ENCODE data around the gene RWDD3. TPM values are rescaled to one million over a fixed set of nuclear protein-coding genes. Genes with fewer than 3 reads are reported as not detected.

The RWDD3 gene
- total RNA-seq, 1 donor from 2014 or later = 11.6 TPM

DNA sequence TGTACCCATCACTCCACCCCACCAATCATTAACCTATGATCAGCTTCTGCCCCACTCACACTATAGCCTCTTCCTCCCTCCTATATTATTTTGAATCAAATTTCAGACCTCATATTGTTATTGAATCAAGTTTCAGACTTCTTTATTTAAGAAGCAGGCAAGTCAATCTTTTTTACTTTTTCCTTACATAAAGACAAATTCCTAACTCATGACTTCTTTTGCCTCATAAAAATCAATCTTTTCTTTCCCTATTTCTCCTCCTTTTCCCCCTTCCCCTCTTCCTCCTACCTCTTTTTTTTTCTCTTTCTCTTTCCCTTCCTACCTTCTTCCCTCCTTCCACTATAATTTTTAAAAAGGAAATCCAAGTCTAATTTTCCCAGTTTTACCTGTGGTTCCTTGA lies 4.3 kb upstream of the RWDD3 start:
- no peak for DNase-seq (ENCODE audit: low read depth in 2 of 2)

DNA sequence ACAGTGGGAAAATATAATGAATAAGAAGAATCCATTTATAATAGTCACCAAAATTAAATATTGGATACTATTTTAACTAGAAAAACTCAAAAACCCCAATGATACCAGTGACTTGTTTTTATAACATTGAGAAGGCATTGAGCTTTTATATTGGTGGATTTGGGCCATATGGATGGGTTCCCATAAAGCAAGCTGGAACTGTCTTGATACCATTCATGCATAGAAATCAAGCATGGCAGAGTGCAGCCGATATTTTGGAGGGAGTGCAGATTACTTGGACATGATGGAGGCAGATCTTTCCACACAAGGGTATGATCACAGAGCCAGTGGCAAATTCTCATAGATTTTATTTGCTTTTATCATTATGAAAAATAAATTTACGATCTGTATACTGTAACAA lies 3.8 kb upstream of the RWDD3 start:
- no peak for DNase-seq (ENCODE audit: low read depth in 2 of 2)

DNA sequence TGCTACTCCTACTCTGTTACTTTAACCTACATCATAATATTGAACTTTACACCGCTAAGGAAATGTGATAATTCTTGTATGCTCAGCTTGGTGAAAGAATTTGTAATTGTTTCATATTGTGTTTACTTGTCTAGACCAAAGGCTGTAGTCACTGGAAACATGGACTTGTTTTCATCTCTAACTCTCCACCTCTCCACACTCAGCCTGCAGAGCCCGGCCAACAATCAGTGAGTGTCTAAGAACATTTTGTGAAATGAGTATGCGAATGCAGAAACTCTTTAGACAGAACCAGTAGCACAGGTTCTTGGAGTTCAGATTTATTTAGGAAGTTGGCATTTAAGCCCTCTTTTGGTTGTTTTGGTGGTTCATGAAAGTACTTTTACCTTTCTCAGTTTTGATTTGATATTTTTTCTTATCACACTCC lies 3.2 kb upstream of the RWDD3 start:
- no peak for DNase-seq (ENCODE audit: low read depth in 2 of 2)

- DNase-seq (ENCODE audit: low read depth in 2 of 2) = no peak
Measured at GRCh38 chr1:95232646-95233318, 1.2 kb upstream of the RWDD3 start.

DNA sequence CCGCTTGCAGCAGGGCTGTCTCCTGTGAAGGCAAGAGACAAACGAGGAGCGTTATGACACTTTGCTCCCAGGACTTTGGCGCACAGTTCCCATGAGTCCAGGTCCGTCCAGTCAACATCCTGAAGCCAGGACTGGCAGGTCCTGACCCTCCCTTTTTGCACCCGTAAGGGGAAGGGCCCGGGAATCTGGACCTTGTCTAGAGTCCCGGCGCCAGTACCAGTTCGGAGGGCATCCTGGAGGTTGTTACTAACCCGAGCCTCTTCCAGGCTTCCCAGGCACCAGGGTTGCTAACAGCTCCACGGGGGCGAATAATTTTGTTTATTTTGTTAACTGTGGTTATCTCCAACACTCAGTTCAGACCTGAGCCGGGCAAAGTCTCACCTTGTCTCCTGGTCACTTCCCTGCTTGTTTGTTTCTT lies 682 bp upstream of the RWDD3 start:
- peak in 1 of 2 donors; percentile 9 for DNase-seq (ENCODE audit: low read depth in 2 of 2)

GRCh38 chr1:95236784-95237575 lies 3.0 kb downstream of the RWDD3 start:
- no peak for DNase-seq (ENCODE audit: low read depth in 2 of 2)

- DNase-seq (ENCODE audit: low read depth in 2 of 2) = no peak
Measured at GRCh38 chr1:95237981-95238703, 4.1 kb downstream of the RWDD3 start.

GRCh38 chr1:95245029-95245428 lies 11.0 kb downstream of the RWDD3 start:
- no peak for DNase-seq (ENCODE audit: low read depth in 2 of 2)

DNA sequence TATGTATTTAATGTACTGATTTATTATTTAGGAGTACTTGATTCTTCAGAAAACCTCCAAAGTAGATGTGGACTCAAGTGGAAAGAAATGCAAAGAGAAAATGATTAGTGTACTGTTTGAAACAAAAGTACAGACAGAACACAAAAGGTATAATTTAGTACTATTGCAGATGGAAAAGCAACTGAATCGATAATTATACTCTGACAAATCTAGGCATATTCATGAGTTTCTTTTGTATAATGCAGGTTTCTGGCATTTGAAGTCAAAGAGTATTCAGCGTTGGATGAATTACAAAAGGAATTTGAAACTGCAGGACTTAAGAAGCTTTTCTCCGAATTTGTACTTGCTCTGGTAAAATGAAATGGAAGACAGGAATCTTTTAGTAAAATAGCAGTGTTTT lies 12.5 kb downstream of the RWDD3 start:
- no peak for DNase-seq (ENCODE audit: low read depth in 2 of 2)

- DNase-seq (ENCODE audit: low read depth in 2 of 2) = no peak
Measured at GRCh38 chr1:95247607-95248006, 13.6 kb downstream of the RWDD3 start.

DNA sequence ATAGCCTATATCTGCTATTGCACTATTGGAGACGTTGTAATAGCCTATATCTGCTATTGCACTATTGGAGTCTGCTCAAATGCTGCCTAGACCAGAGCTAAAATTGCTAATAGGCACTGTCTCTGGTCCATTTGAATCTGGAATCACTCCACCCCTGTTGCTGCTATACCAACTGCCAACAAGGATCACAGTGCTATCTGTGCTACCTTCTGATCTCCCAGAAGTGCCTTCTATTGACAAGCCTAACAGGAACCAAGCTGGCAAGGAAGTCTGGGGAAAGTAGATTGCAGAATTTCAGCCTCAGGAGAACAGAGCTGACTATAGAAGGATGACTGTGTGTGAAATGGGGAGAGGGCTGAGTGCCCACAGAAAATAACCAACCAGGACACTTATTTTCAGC lies 15.9 kb downstream of the RWDD3 start:
- DNase-seq (ENCODE audit: low read depth in 2 of 2) = no peak

DNA sequence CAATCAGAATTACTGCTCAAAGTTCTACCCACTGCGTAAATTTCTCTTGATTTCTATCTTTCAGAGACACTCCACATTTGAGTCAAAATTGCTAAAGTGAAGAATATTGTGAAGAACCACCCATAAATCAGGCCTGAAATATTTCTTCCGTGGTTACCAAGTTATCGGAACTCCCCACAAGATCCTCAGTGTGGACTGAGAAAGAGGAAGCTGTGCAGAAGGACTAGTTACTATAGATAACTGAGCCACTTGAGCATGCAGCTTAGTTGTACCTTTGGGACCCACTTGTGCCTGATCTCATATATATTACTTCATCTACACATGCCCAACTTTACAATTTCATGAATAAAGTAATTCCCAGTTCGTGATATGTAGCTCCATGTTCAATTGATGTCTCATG lies 18.4 kb downstream of the RWDD3 start:
- DNase-seq (ENCODE audit: low read depth in 2 of 2) = no peak

DNA sequence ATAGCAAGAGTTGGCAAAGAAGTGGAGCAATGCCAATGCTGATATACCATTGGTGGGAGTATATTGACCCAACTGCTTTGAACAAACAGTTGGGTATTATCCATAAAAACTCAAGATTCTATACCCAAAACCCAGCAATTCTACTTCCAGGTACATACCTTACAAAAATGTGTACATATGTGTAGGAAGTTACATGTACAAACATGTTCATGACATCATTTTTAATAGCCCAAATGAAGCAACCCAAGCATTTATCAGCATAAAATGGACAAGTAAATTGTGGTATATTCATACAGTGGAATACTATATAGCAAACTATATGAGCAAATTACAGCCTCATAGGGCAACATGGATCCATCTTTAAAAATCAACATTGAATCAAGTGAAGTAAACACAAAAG lies 20.9 kb downstream of the RWDD3 start:
- no peak for DNase-seq (ENCODE audit: low read depth in 2 of 2)

DNA sequence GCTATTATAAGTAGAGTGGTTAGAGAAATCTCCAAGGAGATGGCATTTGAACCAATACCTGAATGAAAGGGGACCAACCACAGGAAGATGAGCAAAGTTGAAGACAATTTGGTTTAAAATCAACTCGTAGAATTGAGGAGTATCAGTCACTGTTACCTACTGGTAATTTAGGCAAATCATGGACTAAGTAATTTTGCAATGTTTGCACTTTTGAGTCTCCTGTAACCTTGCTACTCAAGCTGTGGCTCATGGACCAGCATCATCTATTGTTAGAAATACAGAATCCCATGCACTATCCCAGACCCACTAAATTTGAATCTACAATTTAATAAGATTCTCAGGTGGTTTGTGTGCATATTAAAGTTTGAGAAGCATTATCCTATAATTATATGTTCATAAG lies 21.8 kb downstream of the RWDD3 start:
- DNase-seq (ENCODE audit: low read depth in 2 of 2) = no peak

- DNase-seq (ENCODE audit: low read depth in 2 of 2) = no peak
Measured at GRCh38 chr1:95257758-95258157, 23.7 kb downstream of the RWDD3 start.

- DNase-seq (ENCODE audit: low read depth in 2 of 2) = no peak
Measured at GRCh38 chr1:95259245-95259644, 25.2 kb downstream of the RWDD3 start.

GRCh38 chr1:95262913-95263312 lies 28.9 kb downstream of the RWDD3 start:
- DNase-seq (ENCODE audit: low read depth in 2 of 2) = no peak

DNA sequence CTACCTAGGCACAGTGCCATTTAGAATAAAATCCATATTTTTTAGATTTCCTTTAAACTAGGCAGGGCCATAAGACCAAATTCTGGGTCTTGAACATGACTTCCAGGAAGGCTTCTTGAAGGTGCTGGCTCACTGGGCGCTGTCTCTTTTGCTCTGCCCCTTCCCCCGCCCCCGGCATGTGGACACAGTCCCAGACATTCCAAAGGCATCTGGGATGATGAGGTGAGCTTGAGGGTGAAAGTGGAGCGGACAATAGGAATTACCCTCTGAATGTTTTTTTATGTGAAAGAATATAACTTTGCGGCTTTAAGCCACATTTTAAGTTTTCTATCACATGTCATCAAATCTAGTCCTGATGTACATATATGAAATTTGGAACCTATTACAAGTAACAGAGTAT lies 29.4 kb downstream of the RWDD3 start:
- DNase-seq (ENCODE audit: low read depth in 2 of 2) = no peak

GRCh38 chr1:95265106-95265505 lies 31.1 kb downstream of the RWDD3 start:
- no peak for DNase-seq (ENCODE audit: low read depth in 2 of 2)

- DNase-seq (ENCODE audit: low read depth in 2 of 2) = no peak
Measured at GRCh38 chr1:95276429-95276828, 42.4 kb downstream of the RWDD3 start.

DNA sequence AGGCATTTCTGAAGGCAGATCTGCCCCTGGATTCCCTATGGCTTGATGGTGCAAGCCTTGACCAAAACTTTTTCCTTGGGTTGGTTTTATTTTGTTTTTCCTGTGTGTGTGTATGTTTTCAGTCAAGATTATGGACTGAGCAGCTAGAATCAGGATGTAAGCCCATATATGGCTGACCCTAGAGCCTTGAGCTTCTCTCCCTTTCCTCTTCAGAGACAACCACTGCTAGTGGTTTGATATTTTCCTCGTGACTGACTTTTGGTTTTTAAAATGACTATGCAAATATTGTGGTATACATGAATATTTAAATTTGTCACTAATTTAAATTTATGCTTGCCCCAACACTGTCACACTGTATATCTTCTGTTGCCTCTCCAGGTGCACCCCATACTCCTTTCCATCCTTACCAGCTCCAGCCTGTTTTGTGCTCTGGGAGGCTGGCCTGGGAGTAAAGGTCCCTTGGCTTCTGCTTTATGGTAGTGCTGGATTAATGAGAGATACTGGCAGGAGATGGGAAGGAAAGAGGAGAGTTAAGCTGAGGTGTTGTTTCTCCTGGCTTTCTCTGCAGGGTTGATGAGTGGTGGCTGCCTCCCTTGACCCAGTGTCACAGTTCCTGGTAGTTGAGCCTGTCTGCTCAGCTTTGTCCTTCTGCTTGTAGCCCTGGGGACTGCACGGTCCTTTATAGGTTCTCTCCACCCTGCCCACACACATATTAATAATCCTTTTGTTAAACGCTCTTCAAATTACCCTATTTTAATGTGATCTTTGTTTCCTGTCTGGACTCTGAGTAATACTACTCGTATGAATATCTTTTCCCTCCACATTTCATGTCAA lies 44.4 kb downstream of the RWDD3 start:
- no peak for DNase-seq (ENCODE audit: low read depth in 2 of 2)
